ENCODE results near the gene SHFL. TPM values are rescaled to one million over a fixed set of nuclear protein-coding genes. Genes with fewer than 3 reads are reported as not detected.

SHFL gene
- total RNA-seq, 6 donors from 2014 or later: 28.9 to 95.3 (median 39.0) TPM

- no peak for DNase-seq
- TF ChIP-seq CTCF (IDR thresholded peaks at IDR 0.05): no peak
- TF ChIP-seq POLR2A (IDR thresholded peaks at IDR 0.05): no peak
- no peak for TF ChIP-seq EP300 (IDR thresholded peaks at IDR 0.05)
- TF ChIP-seq POLR2AphosphoS5 (IDR thresholded peaks at IDR 0.05): no peak
- WGBS, 2 donors: 44 to 51% methylated on average over 10 to 12 of the region's 12 CpGs
- ATAC-seq (ENCODE audit: low FRiP score in 2 of 2): no peak
- H3K27me3 ChIP-seq: no peaks in the 10 kb centered on the region
- peaks cover 26 to 47% (median 39%) of the 10 kb centered on the region in 4 donors for H3K36me3 ChIP-seq
- H3K4me1 ChIP-seq: peaks cover 13 to 33% (median 23%) of the 10 kb centered on the region in 4 donors
- H3K27ac ChIP-seq: peak overlapping the region; percentile 71 to 90 (median 82)
- H3K4me3 ChIP-seq: peak overlapping the region; percentile 58 to 98 (median 94)
- no peaks in the 10 kb centered on the region for H3K9me3 ChIP-seq
Observed at GRCh38 chr19:10118960-10119359, 32.8 kb downstream of the SHFL start.

- H3K27me3 ChIP-seq: no peaks in the 10 kb centered on the region
- H3K27ac ChIP-seq: peak overlapping the region in 2 of 4 donors; percentile 2 to 66
- no peaks in the 10 kb centered on the region for H3K9me3 ChIP-seq
- DNase-seq: no peak
- TF ChIP-seq POLR2AphosphoS5 (IDR thresholded peaks at IDR 0.05) (no peak), POLR2A (IDR thresholded peaks at IDR 0.05) (no peak), EP300 (IDR thresholded peaks at IDR 0.05) (no peak), CTCF (IDR thresholded peaks at IDR 0.05) (no peak)
- no peak overlapping the region for H3K4me3 ChIP-seq
- ATAC-seq (ENCODE audit: low FRiP score in 2 of 2): peak in 1 of 2 donors; percentile 52
- H3K36me3 ChIP-seq: peaks cover 18 to 30% (median 22%) of the 10 kb centered on the region in 4 donors
- WGBS, 2 donors: 73 to 88% methylated on average over 9 of the region's 9 CpGs
- H3K4me1 ChIP-seq: peaks cover 13 to 33% (median 23%) of the 10 kb centered on the region in 4 donors
Observed at GRCh38 chr19:10120538-10121189, 34.5 kb downstream of the SHFL start.

GRCh38 chr19:10122045-10122444 is 35.9 kb downstream of the SHFL start:
- ATAC-seq (ENCODE audit: low FRiP score in 2 of 2): no peak
- H3K4me3 ChIP-seq: no peak overlapping the region
- no peak for DNase-seq
- H3K4me1 ChIP-seq: peaks cover 13 to 28% (median 21%) of the 10 kb centered on the region in 4 donors
- H3K9me3 ChIP-seq: no peaks in the 10 kb centered on the region
- no peaks in the 10 kb centered on the region for H3K27me3 ChIP-seq
- WGBS, 2 donors: 50 to 59% methylated on average over 6 of the region's 6 CpGs
- TF ChIP-seq CTCF (IDR thresholded peaks at IDR 0.05) (no peak), EP300 (IDR thresholded peaks at IDR 0.05) (no peak), POLR2AphosphoS5 (IDR thresholded peaks at IDR 0.05) (no peak), POLR2A (IDR thresholded peaks at IDR 0.05) (no peak)
- peaks cover 5 to 16% (median 8%) of the 10 kb centered on the region in 4 donors for H3K36me3 ChIP-seq
- peak overlapping the region; percentile 17 to 66 (median 46) for H3K27ac ChIP-seq

- Histone ChIP-seq H3K27me3 (no peaks in the 10 kb centered on the region), H3K9me3 (no peaks in the 10 kb centered on the region), H3K36me3 (peaks cover 0 to 13% (median 4%) of the 10 kb centered on the region in 4 donors), H3K4me1 (peaks cover 3 to 18% (median 6%) of the 10 kb centered on the region in 4 donors), H3K4me3 (no peak overlapping the region), H3K27ac (no peak overlapping the region)
- ATAC-seq (ENCODE audit: low FRiP score in 2 of 2) (no peak), DNase-seq (no peak)
- TF ChIP-seq CTCF (IDR thresholded peaks at IDR 0.05): no peak
- 94 to 99% methylated on average over 7 of the region's 7 CpGs for WGBS, 2 donors
Observed at GRCh38 chr19:10124429-10124828, 38.3 kb downstream of the SHFL start.

GRCh38 chr19:10126213-10126639 is 40.1 kb downstream of the SHFL start:
- H3K9me3 ChIP-seq: no peaks in the 10 kb centered on the region
- H3K27me3 ChIP-seq: no peaks in the 10 kb centered on the region
- DNase-seq (no peak), ATAC-seq (ENCODE audit: low FRiP score in 2 of 2) (peak in 1 of 2 donors; percentile 72)
- peak overlapping the region; percentile 27 to 69 (median 60) for H3K27ac ChIP-seq
- TF ChIP-seq POLR2A (IDR thresholded peaks at IDR 0.05) (no peak), EP300 (IDR thresholded peaks at IDR 0.05) (no peak), CTCF (IDR thresholded peaks at IDR 0.05) (no peak), POLR2AphosphoS5 (IDR thresholded peaks at IDR 0.05) (no peak)
- peaks cover 0 to 10% (median 0%) of the 10 kb centered on the region in 4 donors for H3K4me1 ChIP-seq
- H3K4me3 ChIP-seq: no peak overlapping the region
- H3K36me3 ChIP-seq: peaks cover 0 to 28% (median 14%) of the 10 kb centered on the region in 4 donors
- 74 to 82% methylated on average over 4 of the region's 4 CpGs for WGBS, 2 donors
